Kasumi-1 (cell line): ENCODE data around the gene SLC39A11.
"Not testable (repeated sequence)": the region's sequence is repeated elsewhere in the genome, so short reads cannot be mapped to it uniquely, and the experiment has no call there.

ENCODE experiments used
- DNase-seq, 2 experiments: peaks; one replicate each; lab custom pipeline; 2025; lab: John Stamatoyannopoulos, UW

Gene SLC39A11

GRCh38 chr17:72920513-72920912 lies 172.0 kb downstream of the SLC39A11 start:
- no peak for DNase-seq

GRCh38 chr17:72916991-72917390 lies 175.5 kb downstream of the SLC39A11 start:
- no peak for DNase-seq

- DNase-seq = no peak
These were observed 176.8 kb downstream of the SLC39A11 start for GRCh38 chr17:72915625-72916081.

GRCh38 chr17:72913142-72913682 lies 179.3 kb downstream of the SLC39A11 start:
- DNase-seq = no peak

GRCh38 chr17:72906306-72906705 lies 186.2 kb downstream of the SLC39A11 start:
- DNase-seq = no peak

GRCh38 chr17:72903522-72903921 lies 189.0 kb downstream of the SLC39A11 start:
- no peak for DNase-seq

GRCh38 chr17:72901657-72902056 lies 190.8 kb downstream of the SLC39A11 start:
- DNase-seq = no peak

- DNase-seq = no peak
These were observed 191.4 kb downstream of the SLC39A11 start for GRCh38 chr17:72901083-72901482.

- no peak for DNase-seq
These were observed 191.9 kb downstream of the SLC39A11 start for GRCh38 chr17:72900654-72900971.

GRCh38 chr17:72898725-72899124 lies 193.8 kb downstream of the SLC39A11 start:
- peak; percentile 25 to 45 for DNase-seq

- DNase-seq = not testable (repeated sequence)
These were observed 196.2 kb downstream of the SLC39A11 start for GRCh38 chr17:72896288-72896687.

- no peak for DNase-seq
These were observed 200.9 kb downstream of the SLC39A11 start for GRCh38 chr17:72891627-72892026.

GRCh38 chr17:72890711-72891110 lies 201.8 kb downstream of the SLC39A11 start:
- DNase-seq = no peak

- DNase-seq = no peak
These were observed 204.6 kb downstream of the SLC39A11 start for GRCh38 chr17:72887917-72888316.

GRCh38 chr17:72887322-72887721 lies 205.2 kb downstream of the SLC39A11 start:
- DNase-seq = no peak

- no peak for DNase-seq
These were observed 205.9 kb downstream of the SLC39A11 start for GRCh38 chr17:72886622-72887021.

GRCh38 chr17:72884066-72884465 lies 208.4 kb downstream of the SLC39A11 start:
- DNase-seq = no peak

GRCh38 chr17:72883351-72883750 lies 209.1 kb downstream of the SLC39A11 start:
- no peak for DNase-seq

- DNase-seq = no peak
These were observed 210.1 kb downstream of the SLC39A11 start for GRCh38 chr17:72882426-72882825.

- DNase-seq = no peak
These were observed 212.6 kb downstream of the SLC39A11 start for GRCh38 chr17:72879877-72880276.

GRCh38 chr17:72878975-72879660 lies 213.4 kb downstream of the SLC39A11 start:
- no peak for DNase-seq

- no peak for DNase-seq
These were observed 215.1 kb downstream of the SLC39A11 start for GRCh38 chr17:72877348-72877747.

- no peak for DNase-seq
These were observed 216.1 kb downstream of the SLC39A11 start for GRCh38 chr17:72876413-72876812.

- no peak for DNase-seq
These were observed 217.1 kb downstream of the SLC39A11 start for GRCh38 chr17:72875361-72875760.
